Fibroblast of skin of scalp (primary cell): ENCODE data around the gene CD70. TPM values are rescaled to one million over a fixed set of nuclear protein-coding genes. Genes with fewer than 3 reads are reported as not detected.
"Not testable (repeated sequence)": the region's sequence is repeated elsewhere in the genome, so short reads cannot be mapped to it uniquely, and the experiment has no call there.

Experiments used
- DNase-seq: peaks from one replicate; pipeline ENCODE4 v3.0.0-alpha.2; 2013
- polyA plus RNA-seq, 2 experiments: library from polyadenylated mRNA; unstranded; fragments of 120-200 nt; gene quantifications; one replicate each; pipeline ENCODE4 v1.2.1, GENCODE V29; 2013; ENCODE audit not compliant: insufficient read length in 2 of 2

The CD70 gene
- 1.2 TPM for polyA plus RNA-seq (2013, experiment 1 of 2; ENCODE audit: insufficient read length)
- 0.87 TPM for polyA plus RNA-seq (2013, experiment 2 of 2; ENCODE audit: insufficient read length)

- DNase-seq, result no peak
Measured at GRCh38 chr19:6590827-6591319, at the start of gene CD70. Gene CD70 (minus strand): TSS chr19:6591150. CDS start chr19:6591002, 148 bp downstream.

- not testable (repeated sequence) for DNase-seq
Measured at GRCh38 chr19:6640333-6640732, 49.4 kb upstream of the CD70 start.

- DNase-seq, result no peak
Measured at GRCh38 chr19:6639439-6639838, 48.5 kb upstream of the CD70 start.

GRCh38 chr19:6633456-6633813, 42.5 kb upstream of the CD70 start:
- DNase-seq, result not testable (repeated sequence)

- peak; percentile 71 for DNase-seq
Measured at GRCh38 chr19:6632747-6633455, 42.0 kb upstream of the CD70 start.

GRCh38 chr19:6632002-6632621, 41.2 kb upstream of the CD70 start:
- peak; percentile 67 for DNase-seq

GRCh38 chr19:6626764-6627163, 35.8 kb upstream of the CD70 start:
- DNase-seq, result no peak

- no peak for DNase-seq
Measured at GRCh38 chr19:6617374-6617773, 26.4 kb upstream of the CD70 start.

GRCh38 chr19:6616011-6616410, 25.1 kb upstream of the CD70 start:
- DNase-seq, result peak; percentile 22

GRCh38 chr19:6613711-6614110, 22.8 kb upstream of the CD70 start:
- DNase-seq, result peak; percentile 47

GRCh38 chr19:6610934-6611852, 20.2 kb upstream of the CD70 start:
- DNase-seq, result peak; percentile 99

- DNase-seq, result no peak
Measured at GRCh38 chr19:6608940-6609339, 18.0 kb upstream of the CD70 start.

- not testable (repeated sequence) for DNase-seq
Measured at GRCh38 chr19:6608146-6608545, 17.2 kb upstream of the CD70 start.

- not testable (repeated sequence) for DNase-seq
Measured at GRCh38 chr19:6606276-6607070, 15.5 kb upstream of the CD70 start.

GRCh38 chr19:6604906-6605305, 14.0 kb upstream of the CD70 start:
- DNase-seq, result no peak

GRCh38 chr19:6602729-6603114, 11.8 kb upstream of the CD70 start:
- DNase-seq, result no peak

- not testable (repeated sequence) for DNase-seq
Measured at GRCh38 chr19:6601537-6602052, 10.6 kb upstream of the CD70 start.

- not testable (repeated sequence) for DNase-seq
Measured at GRCh38 chr19:6600951-6601536, 10.1 kb upstream of the CD70 start.

- DNase-seq, result no peak
Measured at GRCh38 chr19:6599866-6600454, 9.0 kb upstream of the CD70 start.

- DNase-seq, result not testable (repeated sequence)
Measured at GRCh38 chr19:6598254-6598892, 7.4 kb upstream of the CD70 start.
